IPS-15b (cell line): ENCODE data around the gene SPRYD7.
"Not testable (repeated sequence)": the region's sequence is repeated elsewhere in the genome, so short reads cannot be mapped to it uniquely, and the experiment has no call there.

Experiments used
- H3K27me3 ChIP-seq: one replicate; pipeline ENCODE4 v1.6.1; 2013; ENCODE audit warnings: low read length; ENCODE audit not compliant: control insufficient read depth, insufficient read depth
- H3K36me3 ChIP-seq: one replicate; pipeline ENCODE4 v1.6.1; 2013; ENCODE audit warnings: low read length; ENCODE audit not compliant: control insufficient read depth, insufficient read depth
- H3K4me1 ChIP-seq: one replicate; pipeline ENCODE4 v1.6.1; 2013; ENCODE audit warnings: mild to moderate bottlenecking, low read length; ENCODE audit not compliant: control insufficient read depth, insufficient read depth
- H3K4me3 ChIP-seq: one replicate; pipeline ENCODE4 v1.5.1; 2013; ENCODE audit warnings: low read depth, low read length
- H3K9ac ChIP-seq: one replicate; pipeline ENCODE4 v1.6.1; 2013; ENCODE audit warnings: low read depth, mild to moderate bottlenecking, low read length
- H3K9me3 ChIP-seq: one replicate; pipeline ENCODE4 v1.6.1; 2013; ENCODE audit warnings: mild to moderate bottlenecking, low read length; ENCODE audit not compliant: control insufficient read depth, insufficient read depth

Gene SPRYD7

GRCh38 chr13:49925881-49926418, 10.2 kb downstream of the SPRYD7 start:
- Histone ChIP-seq H3K9ac (no peak overlapping the region), H3K4me3 (no peak overlapping the region), H3K36me3 (peaks cover 2% of the 10 kb centered on the region), H3K9me3 (no peaks in the 10 kb centered on the region), H3K4me1 (no peaks in the 10 kb centered on the region), H3K27me3 (no peaks in the 10 kb centered on the region)

- Histone ChIP-seq H3K4me1 (no peaks in the 10 kb centered on the region), H3K27me3 (no peaks in the 10 kb centered on the region), H3K36me3 (peaks cover 2% of the 10 kb centered on the region), H3K9me3 (no peaks in the 10 kb centered on the region), H3K4me3 (no peak overlapping the region), H3K9ac (no peak overlapping the region)
These were observed 13.8 kb downstream of the SPRYD7 start for GRCh38 chr13:49922301-49922700.

GRCh38 chr13:49920969-49921368, 15.2 kb downstream of the SPRYD7 start:
- not testable (repeated sequence) for H3K4me3 ChIP-seq, H3K9ac ChIP-seq, H3K9me3 ChIP-seq, H3K4me1 ChIP-seq, H3K27me3 ChIP-seq, H3K36me3 ChIP-seq

- not testable (repeated sequence) for H3K36me3 ChIP-seq
These were observed 18.0 kb downstream of the SPRYD7 start for GRCh38 chr13:49918106-49918505.

GRCh38 chr13:49914947-49915346, 21.2 kb downstream of the SPRYD7 start:
- Histone ChIP-seq H3K9ac (no peak overlapping the region), H3K9me3 (no peaks in the 10 kb centered on the region), H3K4me3 (no peak overlapping the region), H3K27me3 (no peaks in the 10 kb centered on the region), H3K36me3 (no peaks in the 10 kb centered on the region), H3K4me1 (no peaks in the 10 kb centered on the region)

More at GRCh38 chr13:49918106-49918505, 18.0 kb downstream of the SPRYD7 start:
- H3K27me3 ChIP-seq, H3K9me3 ChIP-seq, H3K9ac ChIP-seq, H3K4me1 ChIP-seq, H3K4me3 ChIP-seq: not testable (repeated sequence)

GRCh38 chr13:49908637-49909036, 27.5 kb downstream of the SPRYD7 start:
- H3K4me1 ChIP-seq = no peaks in the 10 kb centered on the region
- no peak overlapping the region for H3K4me3 ChIP-seq
- no peaks in the 10 kb centered on the region for H3K27me3 ChIP-seq
- no peak overlapping the region for H3K9ac ChIP-seq
- no peaks in the 10 kb centered on the region for H3K9me3 ChIP-seq
- no peaks in the 10 kb centered on the region for H3K36me3 ChIP-seq

- Histone ChIP-seq H3K9me3 (no peaks in the 10 kb centered on the region), H3K9ac (no peak overlapping the region)
These were observed 31.2 kb downstream of the SPRYD7 start for GRCh38 chr13:49904729-49905456.

GRCh38 chr13:49898792-49899191, 37.3 kb downstream of the SPRYD7 start:
- Histone ChIP-seq H3K4me1 (no peaks in the 10 kb centered on the region), H3K27me3 (no peaks in the 10 kb centered on the region), H3K36me3 (no peaks in the 10 kb centered on the region), H3K9ac (no peak overlapping the region), H3K9me3 (no peaks in the 10 kb centered on the region), H3K4me3 (no peak overlapping the region)

More at GRCh38 chr13:49904729-49905456, 31.2 kb downstream of the SPRYD7 start:
- no peaks in the 10 kb centered on the region for H3K27me3 ChIP-seq
- no peak overlapping the region for H3K4me3 ChIP-seq
- H3K36me3 ChIP-seq = no peaks in the 10 kb centered on the region
- no peaks in the 10 kb centered on the region for H3K4me1 ChIP-seq

GRCh38 chr13:49897713-49898112, 38.4 kb downstream of the SPRYD7 start:
- H3K4me3 ChIP-seq = no peak overlapping the region
- H3K27me3 ChIP-seq = no peaks in the 10 kb centered on the region
- H3K36me3 ChIP-seq = no peaks in the 10 kb centered on the region
- no peaks in the 10 kb centered on the region for H3K4me1 ChIP-seq
- H3K9me3 ChIP-seq = no peaks in the 10 kb centered on the region
- no peak overlapping the region for H3K9ac ChIP-seq

GRCh38 chr13:49895826-49896225, 40.3 kb downstream of the SPRYD7 start:
- H3K36me3 ChIP-seq = no peaks in the 10 kb centered on the region
- H3K9me3 ChIP-seq = no peaks in the 10 kb centered on the region
- H3K9ac ChIP-seq = no peak overlapping the region
- no peaks in the 10 kb centered on the region for H3K27me3 ChIP-seq
- no peak overlapping the region for H3K4me3 ChIP-seq
- H3K4me1 ChIP-seq = no peaks in the 10 kb centered on the region

- Histone ChIP-seq H3K9me3 (no peaks in the 10 kb centered on the region), H3K9ac (no peak overlapping the region), H3K4me1 (no peaks in the 10 kb centered on the region), H3K27me3 (no peaks in the 10 kb centered on the region), H3K36me3 (no peaks in the 10 kb centered on the region), H3K4me3 (no peak overlapping the region)
These were observed 42.5 kb downstream of the SPRYD7 start for GRCh38 chr13:49893591-49893990.

GRCh38 chr13:49890376-49890775, 45.8 kb downstream of the SPRYD7 start:
- H3K27me3 ChIP-seq = no peaks in the 10 kb centered on the region
- no peaks in the 10 kb centered on the region for H3K36me3 ChIP-seq
- H3K4me1 ChIP-seq = no peaks in the 10 kb centered on the region
- no peak overlapping the region for H3K9ac ChIP-seq
- no peaks in the 10 kb centered on the region for H3K9me3 ChIP-seq
- no peak overlapping the region for H3K4me3 ChIP-seq
